Astrocyte (in vitro differentiated cells and primary cell): Measurements from ENCODE around the gene CLTRN. TPM values are rescaled to one million over a fixed set of nuclear protein-coding genes. Genes with fewer than 3 reads are reported as not detected.

ENCODE experiments used
- DNase-seq: peaks from one replicate; pipeline ENCODE4 v3.0.0-alpha.2; 2010; ENCODE audit warnings: low read depth
- FAIRE-seq: peaks from 2 replicates; lab custom pipeline; 2011; peaks lifted over from hg19 to GRCh38; lab: Jason Lieb, UNC
- H2AFZ ChIP-seq: 2 replicates; pipeline ENCODE4 v1.6.0; 2012; ENCODE audit warnings: low read depth, low read length, inconsistent platforms
- H3K27ac ChIP-seq: 2 replicates; pipeline ENCODE4 v1.5.1; 2011; ENCODE audit warnings: low read depth, low read length, inconsistent platforms
- H3K27me3 ChIP-seq: 2 replicates; pipeline ENCODE4 v1.6.0; 2011; ENCODE audit warnings: low read length, inconsistent platforms; ENCODE audit not compliant: insufficient read depth
- H3K36me3 ChIP-seq: 2 replicates; pipeline ENCODE4 v1.5.1; 2011; ENCODE audit warnings: low read length, inconsistent platforms; ENCODE audit not compliant: insufficient read depth
- H3K4me1 ChIP-seq: 2 replicates; pipeline ENCODE4 v1.5.1; 2011; ENCODE audit warnings: low read length, inconsistent platforms; ENCODE audit not compliant: insufficient read depth
- H3K4me2 ChIP-seq: 2 replicates; pipeline ENCODE4 v1.6.0; 2012; ENCODE audit warnings: low read length, inconsistent platforms
- H3K4me3 ChIP-seq: 2 replicates; pipeline ENCODE4 v1.5.1; 2011; ENCODE audit warnings: low read depth, mild to moderate bottlenecking, low read length, inconsistent platforms; ENCODE audit not compliant: insufficient read depth
- H3K79me2 ChIP-seq: 2 replicates; pipeline ENCODE4 v1.6.0; 2012; ENCODE audit warnings: mild to moderate bottlenecking, low read length, inconsistent platforms; ENCODE audit not compliant: insufficient read depth
- H3K9ac ChIP-seq: 2 replicates; pipeline ENCODE4 v1.6.0; 2012; ENCODE audit warnings: mild to moderate bottlenecking, low read length, inconsistent platforms
- H3K9me3 ChIP-seq: 2 replicates; pipeline ENCODE4 v1.5.1; 2012; ENCODE audit warnings: low read depth, mild to moderate bottlenecking, low read length, inconsistent platforms; ENCODE audit not compliant: insufficient read depth
- H4K20me1 ChIP-seq: 2 replicates; pipeline ENCODE4 v1.6.0; 2012; ENCODE audit warnings: low read length, inconsistent platforms; ENCODE audit not compliant: insufficient read depth
- H3K27ac Mint-ChIP-seq: one replicate; pipeline ENCODE4 v1.8.0; 2021; ENCODE audit warnings: mild to moderate bottlenecking, mixed read lengths; ENCODE audit not compliant: unreplicated experiment
- H3K27me3 Mint-ChIP-seq: one replicate; pipeline ENCODE4 v1.8.0; 2021; ENCODE audit warnings: low read depth, mixed read lengths; ENCODE audit not compliant: unreplicated experiment
- H3K36me3 Mint-ChIP-seq: one replicate; pipeline ENCODE4 v1.8.0; 2021; ENCODE audit warnings: low read depth, mixed read lengths; ENCODE audit not compliant: unreplicated experiment
- H3K4me1 Mint-ChIP-seq: one replicate; pipeline ENCODE4 v1.8.0; 2021; ENCODE audit warnings: low read depth, mixed read lengths; ENCODE audit not compliant: unreplicated experiment
- H3K4me3 Mint-ChIP-seq: one replicate; pipeline ENCODE4 v1.8.0; 2021; ENCODE audit warnings: mild to moderate bottlenecking, moderate library complexity, mixed read lengths; ENCODE audit not compliant: unreplicated experiment
- H3K9me3 Mint-ChIP-seq: one replicate; pipeline ENCODE4 v1.8.0; 2021; ENCODE audit warnings: mild to moderate bottlenecking, mixed read lengths; ENCODE audit not compliant: unreplicated experiment
- EZH2 ChIP-seq: IDR thresholded peaks from 2 replicates; pipeline ENCODE4 v1.6.1; 2012; ENCODE audit warnings: mild to moderate bottlenecking, low read length, inconsistent platforms; ENCODE audit not compliant: insufficient read depth
- total RNA-seq: library from RNA; stranded (reverse); gene quantifications from 2 replicates; pipeline ENCODE4 v1.2.1, GENCODE V29; 2021
- TF ChIP-seq, protein P1 (sequence below): IDR thresholded peaks from 2 replicates; pipeline ENCODE4 v1.5.1; 2011; ENCODE audit warnings: low read depth, mild to moderate bottlenecking, inconsistent platforms, low read length, moderate library complexity; ENCODE audit not compliant: insufficient read depth

Gene CLTRN
- total RNA-seq, 1 donor from 2014 or later: 1.2 TPM

DNA sequence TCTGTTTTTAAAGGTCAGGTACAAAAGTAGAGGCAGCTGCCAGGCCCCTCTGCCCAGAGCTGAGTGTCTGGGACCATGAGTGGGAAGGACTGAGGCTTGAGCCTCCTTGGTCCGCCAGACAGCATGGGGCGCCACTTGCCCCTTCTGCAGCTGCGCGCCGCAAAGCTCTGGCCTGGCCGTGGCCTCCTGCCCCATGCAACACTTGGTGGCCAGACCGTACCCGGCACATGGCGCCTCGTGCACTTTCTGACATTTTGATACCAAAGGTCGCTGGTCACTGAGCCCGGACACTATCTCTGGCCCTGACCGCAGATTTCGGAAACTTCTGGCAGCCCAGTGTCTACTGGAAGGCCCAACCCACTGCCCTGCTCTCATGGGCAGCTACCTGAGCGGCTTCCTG, 18.6 kb downstream of the CLTRN start:
- Histone ChIP-seq H3K4me3 (no peak overlapping the region), H3K9me3 (no peaks in the 10 kb centered on the region), H3K79me2 (no peaks in the 10 kb centered on the region), H4K20me1 (no peaks in the 10 kb centered on the region), H3K27ac (no peak overlapping the region), H3K27me3 (no peaks in the 10 kb centered on the region), H3K4me2 (no peak overlapping the region), H3K4me1 (no peaks in the 10 kb centered on the region), H2AFZ (no peak overlapping the region), H3K36me3 (no peaks in the 10 kb centered on the region), H3K9ac (no peak overlapping the region)
- H3K27ac Mint-ChIP-seq: no peak overlapping the region
- H3K9me3 Mint-ChIP-seq: no peaks in the 10 kb centered on the region
- no peaks in the 10 kb centered on the region for H3K36me3 Mint-ChIP-seq
- H3K27me3 Mint-ChIP-seq: no peaks in the 10 kb centered on the region
- FAIRE-seq (no peak), DNase-seq (no peak)
- H3K4me1 Mint-ChIP-seq: no peaks in the 10 kb centered on the region
- TF ChIP-seq EZH2: no peak
- TF ChIP-seq, protein P1, sequence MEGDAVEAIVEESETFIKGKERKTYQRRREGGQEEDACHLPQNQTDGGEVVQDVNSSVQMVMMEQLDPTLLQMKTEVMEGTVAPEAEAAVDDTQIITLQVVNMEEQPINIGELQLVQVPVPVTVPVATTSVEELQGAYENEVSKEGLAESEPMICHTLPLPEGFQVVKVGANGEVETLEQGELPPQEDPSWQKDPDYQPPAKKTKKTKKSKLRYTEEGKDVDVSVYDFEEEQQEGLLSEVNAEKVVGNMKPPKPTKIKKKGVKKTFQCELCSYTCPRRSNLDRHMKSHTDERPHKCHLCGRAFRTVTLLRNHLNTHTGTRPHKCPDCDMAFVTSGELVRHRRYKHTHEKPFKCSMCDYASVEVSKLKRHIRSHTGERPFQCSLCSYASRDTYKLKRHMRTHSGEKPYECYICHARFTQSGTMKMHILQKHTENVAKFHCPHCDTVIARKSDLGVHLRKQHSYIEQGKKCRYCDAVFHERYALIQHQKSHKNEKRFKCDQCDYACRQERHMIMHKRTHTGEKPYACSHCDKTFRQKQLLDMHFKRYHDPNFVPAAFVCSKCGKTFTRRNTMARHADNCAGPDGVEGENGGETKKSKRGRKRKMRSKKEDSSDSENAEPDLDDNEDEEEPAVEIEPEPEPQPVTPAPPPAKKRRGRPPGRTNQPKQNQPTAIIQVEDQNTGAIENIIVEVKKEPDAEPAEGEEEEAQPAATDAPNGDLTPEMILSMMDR: no peak
- no peak overlapping the region for H3K4me3 Mint-ChIP-seq

DNA sequence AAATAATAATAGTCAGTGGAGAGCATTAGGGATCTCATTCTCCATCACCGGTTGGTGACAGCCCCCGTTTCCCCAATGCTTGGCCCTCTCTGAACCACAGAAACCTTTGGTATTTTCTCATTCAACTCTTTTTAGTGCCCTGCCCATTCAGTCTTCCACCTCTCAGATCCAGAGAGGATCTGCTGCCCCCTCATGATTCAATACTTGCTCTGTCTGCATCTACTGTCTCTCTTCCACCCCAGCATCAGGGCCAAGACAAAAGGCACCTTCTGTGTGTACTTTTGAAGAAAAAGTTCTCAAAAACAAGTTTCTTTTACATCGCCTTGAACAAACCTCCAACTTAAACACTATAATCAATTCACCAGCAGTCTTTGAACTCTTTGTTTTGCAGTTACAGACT, 19.3 kb downstream of the CLTRN start:
- H3K36me3 Mint-ChIP-seq: no peaks in the 10 kb centered on the region
- Histone ChIP-seq H3K9ac (no peak overlapping the region), H3K27me3 (no peaks in the 10 kb centered on the region), H3K36me3 (no peaks in the 10 kb centered on the region), H3K4me1 (no peaks in the 10 kb centered on the region), H3K4me3 (no peak overlapping the region), H2AFZ (no peak overlapping the region), H3K79me2 (no peaks in the 10 kb centered on the region), H3K27ac (no peak overlapping the region), H3K4me2 (no peak overlapping the region), H3K9me3 (no peaks in the 10 kb centered on the region), H4K20me1 (no peaks in the 10 kb centered on the region)
- H3K4me1 Mint-ChIP-seq: no peaks in the 10 kb centered on the region
- FAIRE-seq (no peak), DNase-seq (no peak)
- no peaks in the 10 kb centered on the region for H3K9me3 Mint-ChIP-seq
- no peaks in the 10 kb centered on the region for H3K27me3 Mint-ChIP-seq
- H3K4me3 Mint-ChIP-seq: no peak overlapping the region
- TF ChIP-seq, protein P1: no peak
- no peak for TF ChIP-seq EZH2
- H3K27ac Mint-ChIP-seq: no peak overlapping the region

DNA sequence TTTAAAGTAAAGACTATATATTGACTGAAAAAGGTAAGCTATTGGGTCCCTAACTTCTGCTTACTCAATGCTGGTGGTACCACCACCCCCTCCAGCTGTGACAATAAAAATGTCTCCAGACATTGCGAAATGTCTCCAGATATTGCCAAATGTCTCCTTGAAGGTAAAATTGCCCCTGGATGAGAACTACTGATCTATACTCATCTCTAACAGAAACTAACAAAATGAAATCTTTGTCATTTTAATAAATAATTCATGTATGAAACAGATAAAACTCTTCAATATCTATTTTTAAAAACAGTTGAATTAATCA, 20.1 kb downstream of the CLTRN start:
- H3K27me3 ChIP-seq: no peaks in the 10 kb centered on the region
- no peak overlapping the region for H3K4me3 ChIP-seq
- no peak overlapping the region for H2AFZ ChIP-seq
- H3K4me1 Mint-ChIP-seq: no peaks in the 10 kb centered on the region
- no peak overlapping the region for H3K27ac Mint-ChIP-seq
- DNase-seq: no peak
- no peaks in the 10 kb centered on the region for H3K9me3 Mint-ChIP-seq
- no peak overlapping the region for H3K4me3 Mint-ChIP-seq
- H3K9ac ChIP-seq: no peak overlapping the region
- no peaks in the 10 kb centered on the region for H3K9me3 ChIP-seq
- no peak for FAIRE-seq
- no peaks in the 10 kb centered on the region for H3K79me2 ChIP-seq
- TF ChIP-seq EZH2: no peak
- TF ChIP-seq, protein P1: no peak
- no peaks in the 10 kb centered on the region for H3K36me3 ChIP-seq
- H3K27ac ChIP-seq: no peak overlapping the region
- H3K4me2 ChIP-seq: no peak overlapping the region
- no peaks in the 10 kb centered on the region for H3K4me1 ChIP-seq
- H3K27me3 Mint-ChIP-seq: no peaks in the 10 kb centered on the region
- H4K20me1 ChIP-seq: no peaks in the 10 kb centered on the region
- no peaks in the 10 kb centered on the region for H3K36me3 Mint-ChIP-seq
